ENCODE measurements around the gene CEP43.
"Not testable (repeated sequence)": the region's sequence is repeated elsewhere in the genome, so short reads cannot be mapped to it uniquely, and the experiment has no call there.

Gene CEP43, protein sequence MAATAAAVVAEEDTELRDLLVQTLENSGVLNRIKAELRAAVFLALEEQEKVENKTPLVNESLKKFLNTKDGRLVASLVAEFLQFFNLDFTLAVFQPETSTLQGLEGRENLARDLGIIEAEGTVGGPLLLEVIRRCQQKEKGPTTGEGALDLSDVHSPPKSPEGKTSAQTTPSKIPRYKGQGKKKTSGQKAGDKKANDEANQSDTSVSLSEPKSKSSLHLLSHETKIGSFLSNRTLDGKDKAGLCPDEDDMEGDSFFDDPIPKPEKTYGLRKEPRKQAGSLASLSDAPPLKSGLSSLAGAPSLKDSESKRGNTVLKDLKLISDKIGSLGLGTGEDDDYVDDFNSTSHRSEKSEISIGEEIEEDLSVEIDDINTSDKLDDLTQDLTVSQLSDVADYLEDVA

DNA sequence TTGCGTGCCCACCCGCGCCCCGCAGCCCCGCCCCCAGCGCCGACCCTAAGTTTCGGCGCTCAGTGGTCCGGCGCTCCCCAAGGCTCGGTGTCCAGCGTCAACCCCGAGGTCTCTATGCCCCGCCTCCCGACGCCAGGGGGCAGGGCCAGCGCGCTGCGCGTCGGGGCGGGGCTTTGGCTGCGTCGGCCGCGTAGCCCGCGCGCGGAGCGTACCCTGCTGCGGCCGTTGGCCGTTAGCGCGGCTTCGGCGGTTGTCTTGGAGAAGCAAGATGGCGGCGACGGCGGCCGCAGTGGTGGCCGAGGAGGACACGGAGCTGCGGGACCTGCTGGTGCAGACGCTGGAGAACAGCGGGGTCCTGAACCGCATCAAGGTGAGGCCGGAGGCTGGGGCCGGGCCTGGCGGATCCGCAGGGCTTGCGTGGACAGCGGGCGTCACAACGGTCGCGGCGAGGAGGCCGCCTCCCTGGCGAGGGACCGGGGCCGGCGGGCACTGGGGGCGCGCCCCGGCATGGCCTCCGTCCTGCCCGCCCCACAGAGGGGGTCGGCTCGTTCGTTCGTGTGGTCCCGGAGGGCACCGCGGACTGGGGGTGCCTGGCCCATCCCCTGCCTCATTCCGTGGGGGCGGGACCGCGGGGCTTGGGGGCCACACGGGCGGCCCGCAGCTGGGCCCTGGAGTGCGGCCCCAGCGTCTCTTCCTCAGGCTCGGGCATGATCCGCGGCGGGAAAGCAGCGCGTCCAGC lies at the start of gene CEP43:
Gene CEP43 (plus strand): TSS at position 253 of the 739 bp plus-strand sequence. CDS start 16 bp downstream, at position 269.
- DNase-seq (ENCODE audit: low read depth, low spot score) = peak; percentile 87

DNA sequence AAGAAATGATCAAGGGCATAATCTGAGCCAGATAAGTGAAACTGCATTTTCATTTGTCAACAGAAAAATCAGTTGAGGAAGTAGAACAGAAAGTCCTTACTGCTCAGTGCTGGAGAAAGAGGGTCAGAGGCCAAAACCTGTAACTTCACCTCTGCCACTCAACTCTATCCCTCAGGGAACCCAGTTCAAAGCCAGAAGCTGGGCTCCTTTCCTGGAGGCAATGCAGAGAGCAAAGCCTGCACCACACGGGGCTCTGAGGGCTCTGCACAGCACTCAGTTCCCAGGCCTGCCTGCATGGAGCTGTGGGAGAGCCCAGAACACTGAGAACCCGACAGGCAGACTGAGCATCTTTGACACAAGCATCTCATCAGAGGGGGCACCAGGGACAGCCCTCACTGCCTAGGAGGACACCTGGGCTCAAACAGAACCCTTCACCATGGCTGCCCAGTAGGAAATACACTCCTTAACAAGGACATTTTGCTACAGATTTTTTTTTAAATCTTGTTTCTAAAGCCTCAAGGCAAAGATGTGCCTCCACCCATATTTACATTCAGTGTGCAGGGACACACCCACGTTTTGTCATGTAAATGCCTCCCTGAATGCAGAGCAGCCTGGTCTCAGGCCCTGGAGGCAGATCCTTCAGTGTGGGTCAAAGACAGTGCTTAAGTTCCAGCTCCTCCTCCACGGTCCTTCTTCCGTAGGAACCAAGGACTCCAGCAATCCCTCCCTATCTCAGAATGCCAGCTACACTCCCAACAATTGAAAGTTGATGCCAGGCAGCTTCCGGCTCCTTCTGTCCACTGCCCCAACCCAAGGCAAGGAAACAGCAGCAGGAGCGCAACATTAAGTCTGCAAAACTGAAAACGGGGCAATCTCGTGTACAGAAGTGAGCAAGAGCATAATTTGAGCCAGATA lies 49.4 kb upstream of the CEP43 start:
- no peak for DNase-seq (ENCODE audit: low read depth, low spot score)

DNA sequence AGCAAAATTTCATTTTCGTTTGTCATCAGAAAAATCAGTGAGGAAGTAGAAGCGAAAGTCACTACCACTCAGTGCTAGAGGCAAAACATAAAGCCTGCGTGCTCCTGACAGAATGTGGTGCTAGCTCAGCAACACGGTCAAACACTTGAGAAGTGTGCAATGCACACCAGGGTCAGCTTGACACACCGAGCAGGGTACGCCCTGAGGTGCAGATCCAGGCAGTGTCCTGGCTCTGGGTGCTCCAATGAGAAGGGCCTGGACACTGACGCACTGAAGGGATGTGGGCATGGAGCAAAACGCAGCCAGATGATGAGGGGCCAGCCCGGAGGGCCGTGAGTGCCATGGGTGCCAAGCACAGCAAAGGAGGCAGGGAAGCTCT lies 48.8 kb upstream of the CEP43 start:
- DNase-seq (ENCODE audit: low read depth, low spot score) = no peak

DNA sequence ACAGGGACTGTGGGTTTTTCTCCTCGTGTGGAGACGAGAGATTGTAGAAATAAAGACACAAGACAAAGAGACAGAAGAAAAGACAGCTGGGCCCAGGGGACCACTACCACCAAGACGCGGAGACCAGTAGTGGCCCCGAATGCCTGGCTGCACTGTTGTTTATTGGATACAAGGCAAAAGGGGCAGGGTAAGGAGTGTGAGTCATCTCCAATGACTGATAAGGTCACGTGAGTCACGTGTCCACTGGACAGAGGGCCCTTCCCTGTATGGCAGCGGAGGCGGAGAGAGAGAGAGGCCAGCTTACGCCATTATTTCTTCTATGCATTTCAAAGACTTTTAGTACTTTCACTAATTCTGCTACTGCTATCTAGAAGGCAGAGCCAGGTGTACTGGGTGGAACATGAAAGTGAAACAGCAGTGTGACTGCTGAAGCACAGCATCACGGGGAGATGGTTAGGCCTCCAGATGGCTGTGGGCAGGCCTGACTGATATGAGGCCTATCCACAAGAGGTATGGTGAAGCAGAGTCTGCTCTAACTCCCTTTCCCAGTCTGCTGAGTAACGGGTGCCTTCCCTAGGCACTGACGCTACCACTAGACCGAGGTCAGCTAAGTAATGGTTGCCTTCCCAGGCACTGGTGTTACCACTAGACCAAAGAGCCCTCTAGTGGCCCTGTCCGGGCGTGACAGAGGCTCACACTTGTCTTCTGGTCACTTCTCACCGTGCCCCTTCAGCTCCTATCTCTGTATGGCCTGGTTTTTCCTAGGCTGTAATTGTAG lies 48.1 kb upstream of the CEP43 start:
- DNase-seq (ENCODE audit: low read depth, low spot score) = not testable (repeated sequence)

DNA sequence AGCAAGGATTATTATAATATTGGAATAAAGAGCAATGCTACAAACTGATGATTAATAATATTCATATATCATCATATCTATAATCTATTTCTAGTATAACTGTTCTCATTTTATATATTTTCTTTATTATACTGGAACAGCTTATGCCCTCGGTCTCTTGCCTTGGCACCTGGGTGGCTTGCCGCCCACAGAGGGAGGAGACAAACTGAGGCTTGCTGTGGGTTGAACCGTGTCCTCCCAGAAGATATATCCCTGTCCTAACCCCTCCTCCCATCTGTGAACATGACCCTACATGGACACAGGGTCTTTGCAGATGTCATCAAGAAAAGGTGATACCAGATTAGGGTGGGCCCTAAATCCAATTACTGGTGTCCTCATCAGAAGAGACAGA lies 47.5 kb upstream of the CEP43 start:
- no peak for DNase-seq (ENCODE audit: low read depth, low spot score)

DNA sequence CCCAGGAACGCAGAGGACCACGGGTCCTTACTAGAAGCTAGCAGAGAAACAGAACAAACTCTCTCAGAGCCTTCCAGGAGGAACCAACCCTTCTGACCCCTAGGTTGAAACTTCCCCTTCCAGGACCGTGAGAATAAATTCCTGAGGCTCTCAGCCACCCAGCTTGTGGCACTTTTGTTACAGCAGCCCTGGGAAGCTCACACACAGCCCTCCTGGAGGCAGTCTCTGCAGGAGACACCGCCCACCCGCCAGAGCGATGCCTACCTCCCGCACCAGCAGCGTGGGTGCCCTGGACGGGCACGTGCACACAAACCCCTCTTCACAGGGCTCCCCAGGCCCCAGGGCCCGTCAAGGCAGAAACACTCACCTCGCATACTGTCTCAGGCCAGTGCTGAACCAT lies 47.1 kb upstream of the CEP43 start:
- no peak for DNase-seq (ENCODE audit: low read depth, low spot score)

DNA sequence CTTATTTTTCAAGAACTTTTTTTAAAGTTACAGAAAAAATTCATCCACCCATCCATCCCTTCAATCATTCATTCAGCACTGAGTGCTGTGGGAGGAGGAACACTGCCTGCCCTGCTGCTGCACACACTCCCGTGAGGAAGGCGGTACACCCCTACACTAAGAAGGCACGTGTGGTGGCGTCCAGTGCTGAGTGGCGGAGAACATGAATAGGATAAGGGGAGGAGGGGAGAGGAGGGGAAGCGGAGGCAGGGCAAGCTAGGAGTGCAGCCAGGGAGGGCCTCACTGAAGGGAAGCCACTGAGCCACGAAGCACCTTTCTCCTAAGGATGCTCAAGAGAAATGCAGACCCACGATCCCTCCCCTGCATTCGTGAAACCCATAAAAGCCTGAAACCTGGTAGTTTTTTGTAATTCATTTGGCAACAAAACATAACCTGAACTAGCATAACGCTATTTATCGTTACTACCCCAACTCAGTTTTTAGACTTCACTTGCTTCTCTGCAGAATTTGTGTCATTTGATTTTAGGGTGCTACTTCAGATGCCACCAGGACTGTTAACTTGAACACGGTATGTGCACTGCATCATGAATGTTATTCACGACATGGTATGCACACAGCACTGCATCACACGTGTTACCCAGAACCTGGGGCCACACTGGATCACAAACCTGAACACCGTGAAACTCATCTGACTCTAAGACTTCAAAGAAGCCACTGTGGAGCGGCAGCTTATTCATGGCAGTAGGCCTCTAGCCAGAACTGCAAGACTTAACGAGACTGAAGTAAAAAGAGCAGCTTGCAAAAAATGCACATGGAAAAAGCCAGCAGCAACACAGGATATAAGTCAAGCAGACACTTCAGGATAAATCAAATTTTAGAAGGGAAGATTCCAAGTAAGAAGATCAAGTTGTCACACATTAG lies 46.4 kb upstream of the CEP43 start:
- no peak for DNase-seq (ENCODE audit: low read depth, low spot score)

DNA sequence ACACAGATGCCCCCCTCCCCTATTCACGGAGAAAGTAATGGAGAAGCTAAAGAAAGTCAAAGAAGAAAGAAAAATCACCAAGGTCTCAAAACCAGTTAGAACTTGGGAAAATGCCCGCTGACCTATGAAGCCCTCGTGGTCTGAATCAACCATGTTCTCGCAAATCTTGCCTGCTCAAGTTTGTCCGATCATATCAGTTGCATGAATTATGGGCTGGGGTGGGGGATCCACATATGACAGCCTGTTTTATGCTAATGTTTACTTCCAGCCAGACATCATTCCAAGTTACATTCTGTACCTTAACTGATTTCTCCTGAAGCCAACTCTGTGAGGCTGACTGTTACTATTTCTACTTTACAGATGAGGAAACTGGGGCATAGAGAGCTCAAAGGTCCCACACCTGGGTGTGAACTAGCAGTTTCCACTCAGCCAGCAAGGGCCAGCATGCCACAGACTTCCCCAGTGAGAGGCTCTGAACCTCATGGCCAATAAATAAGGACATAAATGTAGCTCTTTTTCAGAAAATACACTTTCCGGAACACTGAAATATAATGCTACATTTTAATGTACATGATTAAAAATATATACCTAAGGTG lies 45.0 kb upstream of the CEP43 start:
- DNase-seq (ENCODE audit: low read depth, low spot score) = no peak

DNA sequence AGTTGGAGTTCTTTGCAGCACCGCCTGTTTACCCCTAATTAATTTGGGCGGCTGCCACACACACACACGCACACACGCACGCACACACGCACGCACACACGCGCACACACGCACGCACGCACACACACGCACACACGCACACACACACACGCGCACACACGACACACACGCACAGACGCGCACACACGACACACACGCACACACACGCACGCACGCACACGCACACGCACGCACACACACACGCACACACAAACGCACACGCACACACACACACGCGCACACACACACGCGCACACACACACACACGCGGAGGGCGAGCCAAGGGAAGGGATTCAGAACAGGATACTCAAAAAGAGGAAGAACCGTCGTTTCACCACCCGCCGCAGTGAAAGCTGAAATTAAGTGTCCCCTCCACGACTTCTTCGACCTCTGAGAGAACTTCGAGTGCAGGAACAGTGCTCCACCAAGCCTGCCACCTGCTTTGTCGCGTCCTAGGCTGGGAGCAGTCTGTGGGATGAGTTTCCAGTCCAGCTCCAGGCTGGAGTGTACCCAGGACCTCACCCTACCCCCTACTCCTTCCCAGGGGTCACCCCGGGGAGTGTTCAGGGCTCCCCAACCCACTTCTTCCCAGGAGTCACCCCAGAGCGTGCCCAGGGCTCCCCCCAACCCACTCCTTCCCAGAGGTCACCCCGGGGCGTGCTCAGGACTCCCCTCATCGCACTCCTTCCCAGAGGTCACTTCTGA lies 43.9 kb upstream of the CEP43 start:
- DNase-seq (ENCODE audit: low read depth, low spot score) = no peak

DNA sequence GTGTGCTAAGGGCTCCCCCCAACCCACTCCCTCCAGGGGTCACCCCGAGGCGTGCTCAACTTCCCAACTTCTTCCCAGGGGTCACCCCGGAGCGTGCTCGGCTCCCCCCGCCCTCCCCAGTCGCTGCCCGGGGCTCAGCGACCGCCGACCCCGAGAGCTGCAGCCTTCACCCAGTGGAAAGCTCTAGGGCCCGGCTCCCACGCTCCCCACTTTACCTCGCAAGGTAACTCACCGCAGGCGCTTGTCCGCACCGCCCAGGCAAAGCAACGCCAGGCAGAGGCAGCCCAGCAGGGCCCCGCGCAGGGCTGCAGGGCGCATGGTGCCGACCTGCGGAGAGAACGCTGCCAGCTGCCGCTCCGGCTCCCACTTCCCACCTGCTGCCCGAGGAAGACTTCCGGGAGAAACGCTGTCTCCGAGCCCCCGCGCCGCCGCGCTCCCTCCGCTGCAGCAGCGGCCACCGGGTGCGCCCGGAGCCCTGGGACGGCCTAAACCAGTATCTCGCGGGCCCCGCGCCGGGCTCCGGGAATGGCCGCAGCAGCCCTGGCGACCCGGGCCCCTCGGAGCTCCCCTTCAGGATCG lies 43.2 kb upstream of the CEP43 start:
- DNase-seq (ENCODE audit: low read depth, low spot score) = peak; percentile 33

DNA sequence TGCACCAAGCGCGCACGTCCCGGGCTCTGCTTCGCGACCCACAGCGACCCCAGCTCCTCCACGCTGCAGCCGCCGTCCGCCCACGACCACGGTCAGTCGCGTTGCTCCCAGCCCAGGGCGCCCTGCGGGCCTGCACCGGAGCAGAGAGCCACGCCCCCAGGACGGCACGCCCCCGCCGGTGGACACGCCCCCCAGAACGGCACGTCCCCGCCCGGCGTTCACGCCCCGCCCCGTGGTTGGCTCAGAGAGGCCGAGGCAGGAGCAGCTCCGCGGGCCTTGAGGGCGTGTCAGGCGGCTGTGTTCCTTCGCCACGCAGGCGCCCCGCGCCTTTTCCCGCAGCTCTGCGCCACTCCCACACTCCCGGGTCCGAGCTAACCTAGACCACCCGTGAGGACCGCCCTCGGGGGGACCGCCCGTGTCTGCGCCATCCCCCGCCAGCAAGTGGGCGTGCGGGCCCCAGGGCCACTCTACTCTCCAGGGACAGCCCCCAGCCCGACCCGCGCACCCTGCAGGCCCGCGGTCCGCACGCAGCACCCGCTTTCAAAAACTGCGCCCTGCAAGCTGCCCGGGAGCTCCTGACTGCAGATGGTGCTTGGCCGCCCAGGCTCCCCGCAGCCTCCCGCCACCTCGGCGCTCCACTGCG lies 42.6 kb upstream of the CEP43 start, which contains the start of gene RNASET2:
Gene RNASET2 (minus strand): TSS at position 107 of the 643 bp plus-strand sequence. CDS start 368 bp downstream, outside the sequence.
- DNase-seq (ENCODE audit: low read depth, low spot score) = peak; percentile 65

DNA sequence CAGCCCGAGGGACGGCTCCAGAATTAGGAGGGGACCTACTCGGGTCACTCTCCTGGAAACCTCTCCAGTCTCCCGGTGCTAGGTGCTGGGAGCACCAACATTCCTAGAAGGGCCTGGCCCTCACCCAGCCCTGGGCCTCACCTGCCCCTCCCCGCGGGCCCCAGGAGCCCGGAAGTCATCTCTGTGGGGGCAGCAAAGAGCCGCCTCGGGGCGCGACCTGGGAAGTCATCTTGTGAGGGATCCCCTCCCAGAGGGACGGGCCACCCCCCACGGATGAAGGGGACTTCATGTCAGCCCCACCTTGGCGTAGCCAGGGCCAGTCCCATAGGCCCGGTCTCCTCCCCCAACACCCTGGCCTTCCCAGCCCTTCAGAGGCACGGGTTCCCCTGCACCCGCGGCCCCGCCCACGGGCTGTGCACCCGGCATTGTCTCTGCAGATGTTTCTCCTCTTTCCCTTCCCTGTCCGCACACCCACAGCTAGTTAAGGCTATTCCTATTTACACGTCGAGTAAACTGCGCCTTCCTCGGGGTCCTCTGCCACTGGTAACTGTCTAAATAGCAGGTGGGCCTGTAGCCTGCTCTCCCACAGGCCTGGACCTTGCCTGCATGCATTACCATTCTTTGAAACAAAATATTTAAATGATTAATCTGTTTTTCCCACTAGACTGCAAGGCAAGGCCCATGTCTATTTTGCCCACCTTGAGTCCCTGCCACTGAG lies 42.0 kb upstream of the CEP43 start:
- no peak for DNase-seq (ENCODE audit: low read depth, low spot score)

DNA sequence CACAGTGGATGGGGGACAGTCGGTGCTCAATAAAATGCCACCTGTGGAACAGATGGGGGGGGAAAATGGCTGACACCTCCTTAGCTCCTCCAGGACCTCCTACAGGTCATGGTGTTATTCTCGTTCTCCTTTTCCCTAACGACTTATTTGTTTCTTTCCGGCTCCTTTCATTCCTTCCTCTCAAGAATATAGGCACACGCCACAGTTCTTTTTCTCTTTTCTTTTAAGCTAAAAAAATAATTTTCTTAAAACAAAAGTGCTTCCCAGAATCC lies 41.5 kb upstream of the CEP43 start:
- DNase-seq (ENCODE audit: low read depth, low spot score) = no peak

DNA sequence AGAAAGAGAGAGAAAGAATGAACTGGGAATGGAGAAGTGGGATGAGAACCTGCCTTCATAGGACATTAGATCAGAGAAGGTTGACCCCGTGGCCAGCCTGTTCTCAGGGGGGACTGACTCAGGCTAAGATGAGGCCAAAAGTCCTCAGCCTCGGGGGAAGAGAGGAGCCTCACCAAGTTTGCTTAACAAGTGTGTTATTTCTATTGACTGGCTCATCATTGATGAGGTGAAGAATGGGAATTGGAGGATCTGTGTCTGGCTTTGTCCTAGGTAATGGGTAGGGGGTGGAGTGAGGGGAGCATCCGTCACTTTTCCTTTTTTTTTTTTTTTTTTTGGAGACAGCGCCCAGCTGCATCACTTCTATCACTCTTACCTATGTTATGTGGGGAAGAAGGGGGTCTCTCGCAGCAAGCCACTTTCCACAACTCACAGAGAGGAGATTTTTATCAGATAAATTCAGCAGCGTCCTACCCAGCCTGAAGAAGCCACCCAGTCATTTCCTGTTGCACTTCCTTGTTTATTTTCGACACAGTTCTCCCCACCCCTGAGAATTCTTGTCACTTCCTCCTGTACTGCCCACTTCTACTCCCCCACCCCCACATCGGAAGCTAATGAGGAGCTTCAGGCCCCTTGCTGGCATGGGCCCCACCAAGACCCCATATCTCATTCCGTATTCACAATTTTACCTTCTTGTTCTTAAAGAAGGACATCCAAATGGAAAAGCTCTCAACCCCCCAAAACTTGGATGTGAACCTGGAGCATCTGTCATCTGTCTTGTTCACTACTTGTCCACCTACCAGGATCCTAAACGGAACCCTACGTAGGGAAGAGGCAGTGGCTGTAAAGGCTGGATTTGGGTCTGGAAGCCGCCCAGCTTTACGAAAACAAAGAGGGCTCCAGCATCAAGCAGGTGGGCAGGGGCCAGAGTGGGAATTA lies 40.0 kb upstream of the CEP43 start:
- no peak for DNase-seq (ENCODE audit: low read depth, low spot score)

DNA sequence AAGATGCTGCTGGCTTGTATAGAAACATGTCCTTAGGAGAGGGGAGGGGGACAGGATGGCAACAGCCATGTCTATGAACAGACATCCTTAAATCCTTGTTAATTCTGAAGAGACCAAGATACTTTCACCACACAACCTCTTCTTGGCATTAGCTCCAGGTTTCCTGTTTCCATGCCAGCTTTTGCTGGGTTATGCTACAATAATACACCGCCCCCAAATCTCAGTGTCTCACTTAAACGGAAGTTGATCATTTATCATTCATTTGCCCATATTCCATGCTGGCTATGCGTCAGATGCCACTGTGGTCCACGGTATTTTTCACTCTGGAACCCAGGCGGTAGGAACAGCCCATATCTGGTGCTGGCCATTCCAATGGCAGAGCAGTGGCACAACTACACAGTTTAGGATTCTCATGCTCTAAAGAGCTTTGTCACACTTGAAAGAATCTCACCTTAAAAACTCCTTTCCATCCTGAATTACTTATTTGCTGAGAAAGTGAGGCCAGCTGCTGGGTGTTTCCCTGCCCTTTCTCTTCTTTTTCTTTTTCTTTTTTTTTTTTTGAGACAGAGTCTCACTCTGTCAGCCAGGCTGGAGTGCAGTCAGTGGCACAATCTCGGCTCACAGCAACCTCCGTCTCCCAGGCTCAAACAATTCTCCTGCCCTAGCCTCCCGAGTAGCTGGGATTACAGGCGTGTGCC lies 39.1 kb upstream of the CEP43 start:
- DNase-seq (ENCODE audit: low read depth, low spot score) = no peak

DNA sequence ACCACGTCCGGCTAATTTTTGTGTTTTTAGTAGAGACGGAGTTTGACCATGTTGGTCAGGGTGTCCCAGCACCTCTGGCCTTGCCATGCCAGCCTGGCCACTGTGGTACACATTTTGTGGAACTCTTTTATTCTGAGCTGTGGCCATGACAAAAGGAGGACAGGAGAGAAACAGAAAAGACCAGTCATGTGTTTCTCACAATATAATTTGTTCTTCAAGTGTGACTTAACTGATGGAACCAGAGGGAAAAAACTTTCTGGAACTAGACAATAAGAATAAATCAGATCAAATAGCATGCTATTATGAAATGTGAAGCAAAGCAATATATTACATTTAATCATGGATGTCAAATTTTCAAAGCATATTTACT lies 38.6 kb upstream of the CEP43 start:
- no peak for DNase-seq (ENCODE audit: low read depth, low spot score)
